Measurements from ENCODE around the gene HMGB2. TPM values are rescaled to one million over a fixed set of nuclear protein-coding genes. Genes with fewer than 3 reads are reported as not detected.

Gene HMGB2
- total and polyA plus RNA-seq, 4 donors = 33.0 to 81.7 (median 56.5) TPM

GRCh38 chr4:173288698-173289352 is 45.3 kb downstream of the HMGB2 start:
- no peak overlapping the region for H3K27ac ChIP-seq (ENCODE audit: low read depth in 1 of 2, low read length in 2 of 2)
- ATAC-seq (ENCODE audit: low FRiP score) (no peak), DNase-seq (no peak)
- no peaks in the 10 kb centered on the region for H3K9me3 ChIP-seq (ENCODE audit: control insufficient read depth, low read length)
- H3K4me1 ChIP-seq (ENCODE audit: control insufficient read depth in 1 of 2, insufficient read depth in 2 of 2, low read length in 2 of 2) = peaks cover 2% of the 10 kb centered on the region in 2 donors
- H3K27me3 ChIP-seq (ENCODE audit: control insufficient read depth in 1 of 2, insufficient read depth in 2 of 2, low read length in 1 of 2) = no peaks in the 10 kb centered on the region
- H3K36me3 ChIP-seq (ENCODE audit: control insufficient read depth in 1 of 2, insufficient read depth in 2 of 2, low read length in 1 of 2) = no peaks in the 10 kb centered on the region
- intact Hi-C loops (cut with DNase I) = no loop called here
- H3K4me3 ChIP-seq (ENCODE audit: low read length in 2 of 2) = no peak overlapping the region
- 75 to 88% methylated on average over 3 of the region's 3 CpGs for WGBS, 2 donors

- 78% methylated on average over 4 of the region's 4 CpGs for WGBS, 2 donors
- H3K36me3 ChIP-seq (ENCODE audit: control insufficient read depth in 1 of 2, insufficient read depth in 2 of 2, low read length in 1 of 2) = no peaks in the 10 kb centered on the region
- H3K27me3 ChIP-seq (ENCODE audit: control insufficient read depth in 1 of 2, insufficient read depth in 2 of 2, low read length in 1 of 2) = no peaks in the 10 kb centered on the region
- DNase-seq (peak in 1 of 2 donors; percentile 68), ATAC-seq (ENCODE audit: low FRiP score) (no peak)
- no peak overlapping the region for H3K27ac ChIP-seq (ENCODE audit: low read depth in 1 of 2, low read length in 2 of 2)
- no peak overlapping the region for H3K4me3 ChIP-seq (ENCODE audit: low read length in 2 of 2)
- H3K4me1 ChIP-seq (ENCODE audit: control insufficient read depth in 1 of 2, insufficient read depth in 2 of 2, low read length in 2 of 2) = peaks cover 0 to 2% of the 10 kb centered on the region in 2 donors
- intact Hi-C loops (cut with DNase I) = no loop called here
- H3K9me3 ChIP-seq (ENCODE audit: control insufficient read depth, low read length) = no peaks in the 10 kb centered on the region
Measured at GRCh38 chr4:173288296-173288695, 45.9 kb downstream of the HMGB2 start.

- H3K27me3 ChIP-seq (ENCODE audit: control insufficient read depth in 1 of 2, insufficient read depth in 2 of 2, low read length in 1 of 2) = no peaks in the 10 kb centered on the region
- intact Hi-C loops (cut with DNase I) = no loop called here
- DNase-seq (no peak), ATAC-seq (ENCODE audit: low FRiP score) (no peak)
- no peaks in the 10 kb centered on the region for H3K36me3 ChIP-seq (ENCODE audit: control insufficient read depth in 1 of 2, insufficient read depth in 2 of 2, low read length in 1 of 2)
- H3K4me3 ChIP-seq (ENCODE audit: low read length in 2 of 2) = no peak overlapping the region
- peaks cover 0 to 2% of the 10 kb centered on the region in 2 donors for H3K4me1 ChIP-seq (ENCODE audit: control insufficient read depth in 1 of 2, insufficient read depth in 2 of 2, low read length in 2 of 2)
- H3K9me3 ChIP-seq (ENCODE audit: control insufficient read depth, low read length) = no peaks in the 10 kb centered on the region
- H3K27ac ChIP-seq (ENCODE audit: low read depth in 1 of 2, low read length in 2 of 2) = no peak overlapping the region
- 78 to 99% methylated on average over 2 of the region's 2 CpGs for WGBS, 2 donors
Measured at GRCh38 chr4:173287486-173287885, 46.7 kb downstream of the HMGB2 start.

GRCh38 chr4:173284463-173284862 is 49.7 kb downstream of the HMGB2 start:
- no peak for ATAC-seq (ENCODE audit: low FRiP score)
- no peak for DNase-seq
- Histone ChIP-seq H3K36me3 (ENCODE audit: control insufficient read depth in 1 of 2, insufficient read depth in 2 of 2, low read length in 1 of 2) (no peaks in the 10 kb centered on the region), H3K27me3 (ENCODE audit: control insufficient read depth in 1 of 2, insufficient read depth in 2 of 2, low read length in 1 of 2) (no peaks in the 10 kb centered on the region), H3K9me3 (ENCODE audit: control insufficient read depth, low read length) (no peaks in the 10 kb centered on the region), H3K4me3 (ENCODE audit: low read length in 2 of 2) (no peak overlapping the region), H3K27ac (ENCODE audit: low read depth in 1 of 2, low read length in 2 of 2) (no peak overlapping the region), H3K4me1 (ENCODE audit: control insufficient read depth in 1 of 2, insufficient read depth in 2 of 2, low read length in 2 of 2) (no peaks in the 10 kb centered on the region)
- intact Hi-C loops (cut with DNase I) = no loop called here

GRCh38 chr4:173282626-173283025 is 51.5 kb downstream of the HMGB2 start:
- H3K4me1 ChIP-seq (ENCODE audit: control insufficient read depth in 1 of 2, insufficient read depth in 2 of 2, low read length in 2 of 2) = no peaks in the 10 kb centered on the region
- H3K9me3 ChIP-seq (ENCODE audit: control insufficient read depth, low read length) = no peaks in the 10 kb centered on the region
- no peak overlapping the region for H3K4me3 ChIP-seq (ENCODE audit: low read length in 2 of 2)
- H3K27ac ChIP-seq (ENCODE audit: low read depth in 1 of 2, low read length in 2 of 2) = no peak overlapping the region
- H3K36me3 ChIP-seq (ENCODE audit: control insufficient read depth in 1 of 2, insufficient read depth in 2 of 2, low read length in 1 of 2) = no peaks in the 10 kb centered on the region
- no peaks in the 10 kb centered on the region for H3K27me3 ChIP-seq (ENCODE audit: control insufficient read depth in 1 of 2, insufficient read depth in 2 of 2, low read length in 1 of 2)
- DNase-seq (no peak), ATAC-seq (ENCODE audit: low FRiP score) (no peak)
- intact Hi-C loops (cut with DNase I) = no loop called here
- 90 to 93% methylated on average over 3 of the region's 3 CpGs for WGBS, 2 donors

- Histone ChIP-seq H3K4me3 (ENCODE audit: low read length in 2 of 2) (no peak overlapping the region), H3K9me3 (ENCODE audit: control insufficient read depth, low read length) (no peaks in the 10 kb centered on the region), H3K36me3 (ENCODE audit: control insufficient read depth in 1 of 2, insufficient read depth in 2 of 2, low read length in 1 of 2) (no peaks in the 10 kb centered on the region), H3K27ac (ENCODE audit: low read depth in 1 of 2, low read length in 2 of 2) (no peak overlapping the region), H3K27me3 (ENCODE audit: control insufficient read depth in 1 of 2, insufficient read depth in 2 of 2, low read length in 1 of 2) (no peaks in the 10 kb centered on the region), H3K4me1 (ENCODE audit: control insufficient read depth in 1 of 2, insufficient read depth in 2 of 2, low read length in 2 of 2) (no peaks in the 10 kb centered on the region)
- intact Hi-C loops (cut with DNase I) = no loop called here
- no peak for ATAC-seq (ENCODE audit: low FRiP score)
- 94 to 98% methylated on average over 4 of the region's 4 CpGs for WGBS, 2 donors
- no peak for DNase-seq
Measured at GRCh38 chr4:173282256-173282562, 51.9 kb downstream of the HMGB2 start.

GRCh38 chr4:173281406-173282255 is 52.5 kb downstream of the HMGB2 start:
- no peak for DNase-seq
- WGBS, 2 donors = 92 to 95% methylated on average over 14 of the region's 14 CpGs
- Histone ChIP-seq H3K4me1 (ENCODE audit: control insufficient read depth in 1 of 2, insufficient read depth in 2 of 2, low read length in 2 of 2) (no peaks in the 10 kb centered on the region), H3K9me3 (ENCODE audit: control insufficient read depth, low read length) (no peaks in the 10 kb centered on the region), H3K27ac (ENCODE audit: low read depth in 1 of 2, low read length in 2 of 2) (no peak overlapping the region), H3K36me3 (ENCODE audit: control insufficient read depth in 1 of 2, insufficient read depth in 2 of 2, low read length in 1 of 2) (no peaks in the 10 kb centered on the region), H3K27me3 (ENCODE audit: control insufficient read depth in 1 of 2, insufficient read depth in 2 of 2, low read length in 1 of 2) (no peaks in the 10 kb centered on the region), H3K4me3 (ENCODE audit: low read length in 2 of 2) (no peak overlapping the region)
- no peak for ATAC-seq (ENCODE audit: low FRiP score)
- intact Hi-C loops (cut with DNase I) = no loop called here
